ENCODE data around the gene JKAMP. TPM values are rescaled to one million over a fixed set of nuclear protein-coding genes. Genes with fewer than 3 reads are reported as not detected.

The JKAMP gene
- total and polyA plus RNA-seq, 2 of the 8 experiments (the other 6 are each of a cell fraction or from before 2014, with no cell fraction given): 34.9 to 182 TPM

GRCh38 chr14:59540852-59541251, 56.5 kb downstream of the JKAMP start (continued):
- TF ChIP-seq CHD7 (IDR thresholded peaks at IDR 0.05; ENCODE audit: insufficient replicate concordance, low read length) (no peak), CTBP2 (IDR thresholded peaks at IDR 0.05; ENCODE audit: borderline replicate concordance, insufficient read depth, insufficient read length, low read length) (no peak), TEAD4 (IDR thresholded peaks at IDR 0.05; ENCODE audit: low read depth, low read length) (no peak), TCF12 (IDR thresholded peaks at IDR 0.05; ENCODE audit: low read depth, low read length) (no peak), ZNF274 (IDR thresholded peaks at IDR 0.05; ENCODE audit: borderline replicate concordance, extremely low read depth, low read length) (no peak), POLR2AphosphoS5 (IDR thresholded peaks at IDR 0.05; ENCODE audit: low read depth, low read length) (no peak), SIRT6 (IDR thresholded peaks at IDR 0.05; ENCODE audit: low read length) (no peak), CEBPB (IDR thresholded peaks at IDR 0.05; ENCODE audit: low read depth, low read length) (no peak), JUND (IDR thresholded peaks at IDR 0.05; ENCODE audit: low read length) (no peak), SIX5 (IDR thresholded peaks at IDR 0.05; ENCODE audit: low read depth, low read length) (no peak), FOSL1 (IDR thresholded peaks at IDR 0.05; ENCODE audit: insufficient read depth, low read depth, low read length) (no peak), RBBP5 (IDR thresholded peaks at IDR 0.05; ENCODE audit: borderline replicate concordance, low read depth, low read length) (no peak), JUN (IDR thresholded peaks at IDR 0.05; ENCODE audit: low read depth, low read length) (no peak), CREB1 (IDR thresholded peaks at IDR 0.05) (no peak)

Measured in H1 (cell line).